HG03460 (cell line): ENCODE measurements around the gene TNFRSF8.
"Not testable (repeated sequence)": the region's sequence is repeated elsewhere in the genome, so short reads cannot be mapped to it uniquely, and the experiment has no call there.

Experiments used
- ATAC-seq: cut with Tn5 transposase; IDR thresholded peaks from one replicate; pipeline ENCODE4 v1.9.1; 2021; ENCODE audit not compliant: unreplicated experiment

The TNFRSF8 gene

GRCh38 chr1:12083766-12084165, 20.7 kb downstream of the TNFRSF8 start:
- no peak for ATAC-seq

- no peak for ATAC-seq
Measured at GRCh38 chr1:12085643-12086260, 22.6 kb downstream of the TNFRSF8 start.

GRCh38 chr1:12087797-12088314, 24.8 kb downstream of the TNFRSF8 start:
- peak; percentile 63 for ATAC-seq

- ATAC-seq: no peak
Measured at GRCh38 chr1:12088607-12089006, 25.5 kb downstream of the TNFRSF8 start.

- no peak for ATAC-seq
Measured at GRCh38 chr1:12090326-12090725, 27.2 kb downstream of the TNFRSF8 start.

- ATAC-seq: no peak
Measured at GRCh38 chr1:12091191-12091590, 28.1 kb downstream of the TNFRSF8 start.

GRCh38 chr1:12094180-12094579, 31.1 kb downstream of the TNFRSF8 start:
- ATAC-seq: no peak

GRCh38 chr1:12095452-12096263, 32.6 kb downstream of the TNFRSF8 start:
- ATAC-seq: no peak

GRCh38 chr1:12096615-12097014, 33.5 kb downstream of the TNFRSF8 start:
- no peak for ATAC-seq

- no peak for ATAC-seq
Measured at GRCh38 chr1:12097321-12097720, 34.2 kb downstream of the TNFRSF8 start.

GRCh38 chr1:12098786-12099185, 35.7 kb downstream of the TNFRSF8 start:
- ATAC-seq: no peak

- ATAC-seq: no peak
Measured at GRCh38 chr1:12099610-12100009, 36.5 kb downstream of the TNFRSF8 start.

- no peak for ATAC-seq
Measured at GRCh38 chr1:12100071-12100470, 37.0 kb downstream of the TNFRSF8 start.

- not testable (repeated sequence) for ATAC-seq
Measured at GRCh38 chr1:12101120-12101519, 38.0 kb downstream of the TNFRSF8 start.

GRCh38 chr1:12102066-12102465, 39.0 kb downstream of the TNFRSF8 start:
- no peak for ATAC-seq

GRCh38 chr1:12104417-12104816, 41.3 kb downstream of the TNFRSF8 start:
- no peak for ATAC-seq

- ATAC-seq: no peak
Measured at GRCh38 chr1:12106153-12106552, 43.0 kb downstream of the TNFRSF8 start.

GRCh38 chr1:12106861-12107260, 43.8 kb downstream of the TNFRSF8 start:
- ATAC-seq: not testable (repeated sequence)

GRCh38 chr1:12107718-12108117, 44.6 kb downstream of the TNFRSF8 start:
- ATAC-seq: no peak

GRCh38 chr1:12109901-12110300, 46.8 kb downstream of the TNFRSF8 start:
- no peak for ATAC-seq

- ATAC-seq: no peak
Measured at GRCh38 chr1:12111741-12112140, 48.6 kb downstream of the TNFRSF8 start.

GRCh38 chr1:12112711-12113161, 49.6 kb downstream of the TNFRSF8 start:
- ATAC-seq: no peak
